ENCODE data around the gene UBE2D4.
"Not testable (repeated sequence)": the region's sequence is repeated elsewhere in the genome, so short reads cannot be mapped to it uniquely, and the experiment has no call there.

Gene UBE2D4

DNA sequence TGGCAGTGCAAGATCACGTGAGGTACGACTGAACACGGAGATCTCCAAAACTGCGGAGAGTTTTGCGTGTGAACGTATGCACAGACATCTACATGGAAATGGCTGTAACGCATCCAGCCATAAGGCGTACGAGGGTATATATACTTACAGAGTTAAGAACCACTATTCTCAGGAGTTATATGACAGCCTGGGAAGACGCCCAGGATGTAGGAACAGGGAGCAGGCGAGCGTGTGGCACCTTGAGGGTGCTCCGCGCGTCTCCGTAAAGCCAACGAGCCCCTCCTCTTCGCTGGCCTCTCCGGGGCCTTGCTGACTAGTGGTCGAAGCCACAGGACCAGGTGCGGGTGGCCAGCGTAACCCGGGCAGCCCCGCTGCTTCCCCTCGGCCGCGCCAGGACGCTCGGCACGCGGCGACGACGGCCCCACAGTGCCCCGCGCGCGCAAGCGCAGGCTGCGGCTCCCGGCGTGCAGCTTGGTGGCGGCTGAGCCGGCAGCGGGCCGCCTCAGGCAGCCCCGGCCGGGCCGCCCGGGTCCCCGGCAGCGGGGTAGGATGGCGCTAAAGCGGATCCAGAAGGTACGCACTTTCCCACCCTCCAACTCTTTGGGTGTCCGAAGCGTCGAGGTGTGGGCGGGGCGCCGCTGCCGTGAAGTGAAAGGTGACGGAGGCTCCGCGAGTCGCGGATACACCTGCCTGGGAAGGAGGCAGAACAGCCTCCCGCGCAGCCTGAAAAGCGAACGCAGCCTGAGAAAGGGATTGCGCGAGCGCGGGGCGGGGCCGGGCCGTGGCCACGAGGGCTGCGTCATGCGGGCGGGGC is at the start of gene UBE2D4:
Gene UBE2D4 (plus strand): TSS at position 453 of the 814 bp plus-strand sequence. CDS start 97 bp downstream, at position 550.
- peak; percentile 65 for DNase-seq (ENCODE audit: low spot score)

GRCh38 chr7:43876976-43877745 is 49.1 kb upstream of the UBE2D4 start:
- no peak for DNase-seq (ENCODE audit: low spot score)

- no peak for DNase-seq (ENCODE audit: low spot score)
Observed at GRCh38 chr7:43877968-43878864, 48.0 kb upstream of the UBE2D4 start.

GRCh38 chr7:43878867-43879266 is 47.4 kb upstream of the UBE2D4 start:
- DNase-seq (ENCODE audit: low spot score): no peak

GRCh38 chr7:43879477-43879876 is 46.8 kb upstream of the UBE2D4 start:
- DNase-seq (ENCODE audit: low spot score): no peak

GRCh38 chr7:43880596-43880995 is 45.6 kb upstream of the UBE2D4 start:
- DNase-seq (ENCODE audit: low spot score): no peak

GRCh38 chr7:43884209-43884608 is 42.0 kb upstream of the UBE2D4 start:
- no peak for DNase-seq (ENCODE audit: low spot score)

DNA sequence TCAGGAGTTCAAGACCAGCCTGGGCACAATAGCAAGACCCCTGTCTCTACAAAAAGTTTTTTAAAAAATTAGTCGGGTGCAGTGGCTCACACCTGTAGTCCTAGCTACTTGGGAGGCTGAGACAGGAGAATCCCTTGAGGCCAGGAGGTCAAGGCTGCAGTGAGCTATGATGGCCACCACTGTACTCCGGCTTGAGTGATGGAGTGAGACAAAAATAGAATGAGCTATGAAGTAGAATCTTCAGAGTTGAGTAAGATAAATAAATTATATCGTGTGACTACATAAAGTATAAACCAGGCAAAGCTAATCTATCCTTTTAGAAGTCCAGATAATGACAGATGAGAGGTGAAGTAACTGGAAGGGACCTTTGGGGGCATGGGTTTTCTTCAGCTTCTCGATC is 41.6 kb upstream of the UBE2D4 start:
- DNase-seq (ENCODE audit: low spot score): no peak

- DNase-seq (ENCODE audit: low spot score): peak; percentile 62
Observed at GRCh38 chr7:43888993-43889945, 37.0 kb upstream of the UBE2D4 start.

DNA sequence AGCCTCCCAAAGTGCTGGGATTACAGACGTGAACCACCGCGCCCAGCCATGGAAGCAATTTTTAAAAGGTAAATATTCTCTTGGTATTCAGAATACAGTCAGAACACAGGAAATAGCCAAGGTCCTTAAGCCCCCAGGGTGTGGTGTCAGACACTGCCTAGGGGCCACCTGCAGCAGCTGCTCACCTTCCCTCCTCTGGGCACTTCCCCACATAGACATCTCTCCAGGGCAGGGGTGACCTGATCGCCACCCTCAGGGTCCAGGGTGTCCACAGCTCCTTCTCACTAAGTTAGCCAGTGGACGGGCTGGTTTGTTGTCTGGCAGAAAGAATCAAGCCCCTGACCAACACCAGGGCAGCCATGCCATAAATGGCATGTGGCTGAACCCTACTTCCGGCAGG is 35.8 kb upstream of the UBE2D4 start:
- no peak for DNase-seq (ENCODE audit: low spot score)

- no peak for DNase-seq (ENCODE audit: low spot score)
Observed at GRCh38 chr7:43891069-43891955, 34.9 kb upstream of the UBE2D4 start.

DNA sequence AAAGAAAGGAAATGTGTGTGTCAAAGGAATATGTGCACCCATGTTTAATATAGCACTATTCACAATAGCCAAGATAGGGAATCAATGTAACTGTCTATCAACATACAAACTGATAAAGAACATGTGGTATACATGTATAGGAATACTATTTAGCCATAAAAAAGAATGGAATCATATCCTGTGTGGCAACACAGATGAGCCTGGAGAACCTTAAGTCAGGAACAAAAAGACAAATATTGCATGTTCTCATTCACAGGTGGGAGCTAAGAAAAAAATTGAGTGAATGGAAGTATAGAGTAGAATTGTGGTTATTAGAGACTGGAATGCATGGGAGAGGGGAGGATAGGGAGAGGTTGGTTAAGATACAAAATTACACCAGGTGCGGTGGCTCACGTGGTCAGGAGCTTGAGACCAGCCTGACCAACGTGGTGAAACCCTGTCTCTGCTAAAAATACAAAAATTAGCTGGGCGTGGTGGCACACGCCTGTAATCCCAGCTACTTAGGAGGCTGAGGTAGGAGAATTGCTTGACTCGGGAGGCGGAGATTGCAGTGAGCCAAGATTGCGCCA is 30.3 kb upstream of the UBE2D4 start:
- no peak for DNase-seq (ENCODE audit: low spot score)

GRCh38 chr7:43898571-43898970 is 27.7 kb upstream of the UBE2D4 start:
- DNase-seq (ENCODE audit: low spot score): not testable (repeated sequence)

DNA sequence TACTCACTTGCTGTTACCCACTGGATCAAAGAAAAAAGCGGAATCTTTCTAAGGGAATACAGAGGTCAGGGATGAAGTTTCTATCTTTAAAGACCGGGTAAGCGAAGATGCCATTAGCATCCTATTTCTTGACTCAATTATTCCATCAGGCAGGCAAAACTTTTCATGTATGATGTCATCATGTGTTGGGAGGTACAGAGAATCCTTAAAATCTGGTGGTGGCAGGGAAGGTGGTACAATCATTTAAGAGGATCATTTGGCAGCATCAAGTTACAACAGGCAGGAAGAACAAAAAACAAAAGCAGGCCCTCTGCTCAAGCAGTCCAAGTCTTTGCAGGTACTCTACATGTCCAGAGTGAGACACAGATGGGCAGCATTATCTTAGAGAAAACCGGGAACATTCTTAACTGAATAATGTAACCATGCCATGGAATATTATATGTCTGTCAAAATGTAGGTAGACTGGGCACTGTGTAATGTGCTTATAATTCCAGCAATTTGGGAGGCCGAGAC is 23.6 kb upstream of the UBE2D4 start:
- DNase-seq (ENCODE audit: low spot score): no peak

- no peak for DNase-seq (ENCODE audit: low spot score)
Observed at GRCh38 chr7:43904533-43905208, 21.6 kb upstream of the UBE2D4 start.

GRCh38 chr7:43905209-43905946 is 20.9 kb upstream of the UBE2D4 start:
- DNase-seq (ENCODE audit: low spot score): no peak

DNA sequence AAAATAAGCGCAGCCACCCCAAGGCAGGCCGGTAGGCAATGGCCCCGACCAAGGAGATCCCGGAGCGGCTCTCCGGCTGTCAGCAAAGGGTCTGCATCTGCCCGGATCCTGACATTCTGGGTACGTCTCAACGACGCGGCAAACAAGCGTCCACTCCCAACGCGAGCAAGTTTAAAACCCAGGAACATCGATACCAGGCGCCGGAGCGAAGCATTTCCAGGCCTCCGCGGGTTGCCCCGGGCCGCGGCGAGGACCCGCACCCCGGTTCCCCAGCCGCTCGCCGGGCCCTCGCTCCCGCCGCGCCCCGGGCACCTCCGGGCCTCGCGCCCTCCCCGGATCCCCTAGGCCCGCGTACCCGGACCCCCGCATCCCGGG is 20.3 kb upstream of the UBE2D4 start:
- no peak for DNase-seq (ENCODE audit: low spot score)

GRCh38 chr7:43906331-43907010 is 19.8 kb upstream of the UBE2D4 start, which contains the start of gene URGCP:
TSS of gene URGCP (minus strand) at chr7:43906596. CDS start at chr7:43906575, 21 bp downstream.
- DNase-seq (ENCODE audit: low spot score): no peak
